Measurements from ENCODE around the gene ANKRD28.

DNA sequence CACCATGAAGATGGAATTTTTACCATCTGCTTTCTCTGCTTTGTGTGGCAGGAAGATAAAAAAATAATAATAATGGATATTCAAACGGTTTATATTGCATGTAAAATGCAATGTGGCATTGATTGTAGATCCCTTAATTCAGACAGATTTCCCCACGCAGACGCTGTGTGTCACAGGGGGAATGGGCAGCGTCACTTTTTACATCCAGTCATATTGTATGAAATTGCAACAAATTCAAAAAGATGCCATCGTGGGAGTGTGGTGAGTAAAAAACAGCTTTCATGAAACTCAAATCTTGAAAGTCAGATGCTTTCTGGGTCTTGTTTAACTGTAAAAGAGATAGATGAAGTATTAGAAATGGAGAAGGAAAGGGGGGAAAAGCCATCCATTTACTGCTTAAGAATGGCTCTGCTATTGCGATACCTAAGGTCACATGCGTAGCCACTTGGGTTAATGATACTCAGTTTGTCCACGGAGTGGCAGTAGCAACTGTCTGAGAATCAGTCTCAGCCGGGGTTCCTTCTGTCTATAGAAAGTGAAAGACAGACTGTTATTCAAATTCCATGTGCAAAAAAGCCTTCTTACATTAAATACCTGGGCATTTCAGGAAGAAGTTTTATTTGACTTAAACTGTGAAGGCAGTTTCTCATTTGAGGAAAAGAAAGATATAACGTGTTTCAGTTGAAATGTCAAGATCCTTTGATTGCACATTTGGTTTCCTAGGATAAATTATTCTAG, 167.8 kb downstream of the ANKRD28 start:
- TF ChIP-seq, protein P1, sequence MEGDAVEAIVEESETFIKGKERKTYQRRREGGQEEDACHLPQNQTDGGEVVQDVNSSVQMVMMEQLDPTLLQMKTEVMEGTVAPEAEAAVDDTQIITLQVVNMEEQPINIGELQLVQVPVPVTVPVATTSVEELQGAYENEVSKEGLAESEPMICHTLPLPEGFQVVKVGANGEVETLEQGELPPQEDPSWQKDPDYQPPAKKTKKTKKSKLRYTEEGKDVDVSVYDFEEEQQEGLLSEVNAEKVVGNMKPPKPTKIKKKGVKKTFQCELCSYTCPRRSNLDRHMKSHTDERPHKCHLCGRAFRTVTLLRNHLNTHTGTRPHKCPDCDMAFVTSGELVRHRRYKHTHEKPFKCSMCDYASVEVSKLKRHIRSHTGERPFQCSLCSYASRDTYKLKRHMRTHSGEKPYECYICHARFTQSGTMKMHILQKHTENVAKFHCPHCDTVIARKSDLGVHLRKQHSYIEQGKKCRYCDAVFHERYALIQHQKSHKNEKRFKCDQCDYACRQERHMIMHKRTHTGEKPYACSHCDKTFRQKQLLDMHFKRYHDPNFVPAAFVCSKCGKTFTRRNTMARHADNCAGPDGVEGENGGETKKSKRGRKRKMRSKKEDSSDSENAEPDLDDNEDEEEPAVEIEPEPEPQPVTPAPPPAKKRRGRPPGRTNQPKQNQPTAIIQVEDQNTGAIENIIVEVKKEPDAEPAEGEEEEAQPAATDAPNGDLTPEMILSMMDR (IDR thresholded peaks at IDR 0.05 in 4 of 5, conservative IDR thresholded peaks at IDR 0.05 in 1 of 5): peak; percentile 77 to 85 (median 78)
- TF ChIP-seq POLR2A (IDR thresholded peaks at IDR 0.05): no peak

All from gastrocnemius medialis (tissue), 4 donors.